Liver (tissue), 9 donors: Measurements from ENCODE around the gene C11orf86. TPM values are rescaled to one million over a fixed set of nuclear protein-coding genes. Genes with fewer than 3 reads are reported as not detected.
"Not testable (repeated sequence)": the region's sequence is repeated elsewhere in the genome, so short reads cannot be mapped to it uniquely, and the experiment has no call there.

Source experiments
- DNase-seq: peaks from one replicate; pipeline ENCODE4 v3.0.0-alpha.2; 2017; ENCODE audit warnings: low spot score
- H3K27ac ChIP-seq, 2 donors: one replicate each; pipeline ENCODE4 v1.7.0; 2013; ENCODE audit warnings: inconsistent platforms in 2 of 2, low read length in 2 of 2, control low read depth in 1 of 2, low read depth in 1 of 2, mild to moderate bottlenecking in 1 of 2
- H3K27me3 ChIP-seq, 4 donors: one replicate each; pipeline versions ENCODE4 v1.6.1 to v1.7.0; 2013; ENCODE audit warnings: low read length in 3 of 4, inconsistent platforms in 1 of 4, mild to moderate bottlenecking in 1 of 4, moderate library complexity in 1 of 4; ENCODE audit not compliant: control insufficient read depth in 4 of 4, insufficient read depth in 4 of 4
- H3K36me3 ChIP-seq, 4 donors: one replicate each; pipeline versions ENCODE4 v1.6.1 to v1.7.0; 2013; ENCODE audit warnings: low read length in 3 of 4, mild to moderate bottlenecking in 3 of 4, low read depth in 1 of 4, moderate library complexity in 1 of 4; ENCODE audit not compliant: control insufficient read depth in 4 of 4, insufficient read depth in 3 of 4
- H3K4me1 ChIP-seq, 4 donors: one replicate each; pipeline versions ENCODE4 v1.6.1 to v1.7.0; 2013; ENCODE audit warnings: low read length in 3 of 4, mild to moderate bottlenecking in 3 of 4, moderate library complexity in 1 of 4; ENCODE audit not compliant: control insufficient read depth in 4 of 4, insufficient read depth in 4 of 4
- H3K4me3 ChIP-seq, 3 donors: one replicate each; pipeline versions ENCODE4 v1.6.1 to v1.7.0; 2013; ENCODE audit warnings: low read length in 3 of 3, control low read depth in 1 of 3, low read depth in 1 of 3, mild to moderate bottlenecking in 1 of 3
- H3K9ac ChIP-seq, 2 donors: one replicate each; pipeline ENCODE4 v1.7.0; 2013; ENCODE audit warnings: low read length in 2 of 2, mild to moderate bottlenecking in 2 of 2, moderate library complexity in 2 of 2, control low read depth in 1 of 2, low read depth in 1 of 2
- H3K9me3 ChIP-seq, 4 donors: one replicate each; pipeline versions ENCODE4 v1.6.1 to v1.7.0; 2013; ENCODE audit warnings: low read length in 3 of 4; ENCODE audit not compliant: control insufficient read depth in 4 of 4
- ATF3 ChIP-seq: IDR thresholded peaks from 2 replicates; pipeline ENCODE4 v1.6.1; 2016; ENCODE audit warnings: antibody characterized with exemption
- CTCF ChIP-seq: fragments of 150-350 bp; IDR thresholded peaks from 2 replicates; pipeline ENCODE4 v1.5.1; 2017; ENCODE audit warnings: improper control_type of control experiment, low read depth, low read length; ENCODE audit not compliant: missing input control
- EGR1 ChIP-seq, 2 donors: IDR thresholded peaks; 2 replicates each; pipeline ENCODE4 v1.6.1; 2016 to 2018; ENCODE audit warnings: antibody characterized with exemption in 2 of 2, low read depth in 2 of 2
- FOXA1 ChIP-seq: IDR thresholded peaks from 2 replicates; pipeline ENCODE4 v1.6.1; 2016; ENCODE audit warnings: antibody characterized with exemption
- FOXA2 ChIP-seq: IDR thresholded peaks from 2 replicates; pipeline ENCODE4 v1.6.1; 2016; ENCODE audit warnings: antibody characterized with exemption
- GABPA ChIP-seq, 2 donors: IDR thresholded peaks in 1 of 2; conservative IDR thresholded peaks in 1 of 2; 2 replicates each; pipeline ENCODE4 v1.6.1; 2016; ENCODE audit warnings: antibody characterized with exemption in 2 of 2, mild to moderate bottlenecking in 1 of 2, moderate library complexity in 1 of 2
- HNF4A ChIP-seq, 2 donors: conservative IDR thresholded peaks; 2 replicates each; pipeline ENCODE4 v1.6.1; 2016; ENCODE audit warnings: antibody characterized with exemption in 2 of 2, mild to moderate bottlenecking in 2 of 2
- HNF4G ChIP-seq: IDR thresholded peaks from 2 replicates; pipeline ENCODE4 v1.6.1; 2016; ENCODE audit warnings: antibody characterized with exemption
- JUND ChIP-seq, 2 donors: IDR thresholded peaks; 2 replicates each; pipeline ENCODE4 v1.6.1; 2016; ENCODE audit warnings: antibody characterized with exemption in 2 of 2
- MAX ChIP-seq: IDR thresholded peaks from 2 replicates; pipeline ENCODE4 v1.6.1; 2016; ENCODE audit warnings: antibody characterized with exemption
- NR2F2 ChIP-seq: IDR thresholded peaks from 2 replicates; pipeline ENCODE4 v1.6.1; 2016; ENCODE audit warnings: antibody characterized with exemption
- RAD21 ChIP-seq, 2 donors: IDR thresholded peaks; 2 replicates each; pipeline ENCODE4 v1.6.1; 2016; ENCODE audit warnings: antibody characterized with exemption in 2 of 2, mild to moderate bottlenecking in 2 of 2
- REST ChIP-seq: IDR thresholded peaks from 2 replicates; pipeline ENCODE4 v1.6.1; 2016; ENCODE audit warnings: antibody characterized with exemption, mild to moderate bottlenecking
- RXRA ChIP-seq, 2 donors: IDR thresholded peaks; 2 replicates each; pipeline ENCODE4 v1.6.1; 2017 to 2018; ENCODE audit warnings: antibody characterized with exemption in 2 of 2, mild to moderate bottlenecking in 1 of 2
- SP1 ChIP-seq: IDR thresholded peaks from 2 replicates; pipeline ENCODE4 v1.6.1; 2018; ENCODE audit warnings: antibody characterized with exemption, mild to moderate bottlenecking
- TAF1 ChIP-seq: conservative IDR thresholded peaks from 2 replicates; pipeline ENCODE4 v1.6.1; 2016; ENCODE audit warnings: antibody characterized with exemption, mild to moderate bottlenecking
- YY1 ChIP-seq: IDR thresholded peaks from 2 replicates; pipeline ENCODE4 v1.6.1; 2016; ENCODE audit warnings: antibody characterized with exemption, mild to moderate bottlenecking
- ZBTB33 ChIP-seq: IDR thresholded peaks from 2 replicates; pipeline ENCODE4 v1.6.1; 2016; ENCODE audit warnings: antibody characterized with exemption
- WGBS: extraction: QIAGEN DNeasy Blood & Tissue Kit; methylation state at CpG from one replicate; pipeline ENCODE4 v1.1.7; 2013; 5-methylcytosine and 5-hydroxymethylcytosine counted together
- polyA plus RNA-seq, 2 donors: library from polyadenylated mRNA; stranded (reverse) in 1 of 2; unstranded in 1 of 2; fragments of 200-250 nt in 1 of 2; fragments of >200 nt in 1 of 2; fragmentation: Nextera tagmentation in 1 of 2; extraction: Ambion mirVana in 1 of 2; gene quantifications; one replicate each; pipeline versions ENCODE4 v1.2.1 to v1.2.3, GENCODE V29; 2013 to 2015
- total RNA-seq, 2 donors: library from RNA; depleted of rRNA; stranded (reverse); fragments of >200 nt; gene quantifications; one replicate each; pipeline ENCODE4 v1.2.3, GENCODE V29; 2014
- donor health status: healthy.
- donor health status: healthy.
- donor health status: healthy.
- donor health status: healthy.
- donor health status: healthy.

C11orf86 gene
- total and polyA plus RNA-seq, 4 donors = 0.18 TPM; not detected in 3

GRCh38 chr11:67002921-67003411 is 27.9 kb downstream of the C11orf86 start:
- DNase-seq = no peak
- H3K36me3 ChIP-seq = no peaks in the 10 kb centered on the region
- H3K27ac ChIP-seq = peak overlapping the region; percentile 6 to 66

GRCh38 chr11:67005200-67005599 is 30.1 kb downstream of the C11orf86 start:
- not testable (repeated sequence) for DNase-seq, H3K27ac ChIP-seq, H3K27me3 ChIP-seq, H3K9ac ChIP-seq, H3K4me3 ChIP-seq, H3K9me3 ChIP-seq, H3K36me3 ChIP-seq
- peaks cover 5 to 38% (median 22%) of the 10 kb centered on the region in 4 donors for H3K4me1 ChIP-seq
- 97% methylated on average over 8 of the region's 8 CpGs for WGBS

More at GRCh38 chr11:67002921-67003411, 27.9 kb downstream of the C11orf86 start:
- no peaks in the 10 kb centered on the region for H3K27me3 ChIP-seq
- 40% methylated on average over 5 of the region's 5 CpGs for WGBS
- peaks cover 5 to 30% (median 20%) of the 10 kb centered on the region in 4 donors for H3K4me1 ChIP-seq
- no peak overlapping the region for H3K4me3 ChIP-seq
- peak in 1 of 2 donors; percentile 27 for TF ChIP-seq EGR1 (IDR thresholded peaks at IDR 0.05; ENCODE audit: low read depth in 2 of 2)
- TF ChIP-seq FOXA2 = no peak
- peak; percentile 60 for TF ChIP-seq MAX
- TF ChIP-seq ZBTB33 = no peak
- TF ChIP-seq NR2F2 = peak; percentile 39
- no peak for TF ChIP-seq CTCF
- peak; percentile 91 for TF ChIP-seq HNF4G
- peak; percentile 45 to 46 for TF ChIP-seq RAD21 (IDR thresholded peaks at IDR 0.05)
- TF ChIP-seq RXRA (IDR thresholded peaks at IDR 0.05) = peak; percentile 87 to 89
- TF ChIP-seq JUND (IDR thresholded peaks at IDR 0.05) = peak in 1 of 2 donors; percentile 34
- TF ChIP-seq FOXA1 = no peak
- TF ChIP-seq SP1 = peak; percentile 71
- no peak for TF ChIP-seq TAF1
- peak; percentile 14 for TF ChIP-seq ATF3
- TF ChIP-seq GABPA (IDR thresholded peaks at IDR 0.05 in 1 of 2, conservative IDR thresholded peaks at IDR 0.05 in 1 of 2) = no peak
- TF ChIP-seq YY1 = peak; percentile 26
- peak; percentile 99 for TF ChIP-seq HNF4A (conservative IDR thresholded peaks at IDR 0.05)
- TF ChIP-seq REST = peak; percentile 36
- H3K9ac ChIP-seq = no peak overlapping the region
- no peaks in the 10 kb centered on the region for H3K9me3 ChIP-seq
